ENCODE data around the gene CYTH1.

The CYTH1 gene

GRCh38 chr17:78746949-78747269, 35.2 kb downstream of the CYTH1 start:
- no peak overlapping the region for H3K4me3 ChIP-seq (ENCODE audit: low read depth, low read length, poor library complexity, severe bottlenecking)
- no peak overlapping the region for H3K27ac ChIP-seq (ENCODE audit: low read depth, low read length, poor library complexity, severe bottlenecking)
- no peaks in the 10 kb centered on the region for H3K27me3 ChIP-seq (ENCODE audit: insufficient read depth, low read length)
- H3K4me2 ChIP-seq (ENCODE audit: low read length) = no peak overlapping the region
- H2AFZ ChIP-seq (ENCODE audit: low read length) = no peak overlapping the region
- no peaks in the 10 kb centered on the region for H3K9me2 ChIP-seq (ENCODE audit: low read depth, low read length)
- TF ChIP-seq EZH2 (IDR thresholded peaks at IDR 0.05; ENCODE audit: borderline replicate concordance, low read length) (no peak), CTCF (IDR thresholded peaks at IDR 0.05; ENCODE audit: low read length) (no peak)
- peaks cover 3% of the 10 kb centered on the region for H3K4me1 ChIP-seq (ENCODE audit: insufficient read depth, low read length, severe bottlenecking)
- no peaks in the 10 kb centered on the region for H4K20me1 ChIP-seq (ENCODE audit: insufficient read depth, low read length)
- H3K9ac ChIP-seq (ENCODE audit: low read length) = no peak overlapping the region
- no peaks in the 10 kb centered on the region for H3K9me3 ChIP-seq (ENCODE audit: low read length)
- no peaks in the 10 kb centered on the region for H3K79me2 ChIP-seq (ENCODE audit: insufficient read depth, low read length)
- no peaks in the 10 kb centered on the region for H3F3A ChIP-seq (ENCODE audit: insufficient read depth, low read length)
- no peaks in the 10 kb centered on the region for H3K36me3 ChIP-seq (ENCODE audit: insufficient read depth, low read length)

- no peak overlapping the region for H3K4me2 ChIP-seq (ENCODE audit: low read length)
- no peaks in the 10 kb centered on the region for H3K9me3 ChIP-seq (ENCODE audit: low read length)
- no peaks in the 10 kb centered on the region for H3F3A ChIP-seq (ENCODE audit: insufficient read depth, low read length)
- H2AFZ ChIP-seq (ENCODE audit: low read length) = no peak overlapping the region
- no peaks in the 10 kb centered on the region for H4K20me1 ChIP-seq (ENCODE audit: insufficient read depth, low read length)
- H3K79me2 ChIP-seq (ENCODE audit: insufficient read depth, low read length) = no peaks in the 10 kb centered on the region
- no peak overlapping the region for H3K27ac ChIP-seq (ENCODE audit: low read depth, low read length, poor library complexity, severe bottlenecking)
- TF ChIP-seq EZH2 (IDR thresholded peaks at IDR 0.05; ENCODE audit: borderline replicate concordance, low read length) (no peak), CTCF (IDR thresholded peaks at IDR 0.05; ENCODE audit: low read length) (no peak)
- H3K9me2 ChIP-seq (ENCODE audit: low read depth, low read length) = no peaks in the 10 kb centered on the region
- H3K4me1 ChIP-seq (ENCODE audit: insufficient read depth, low read length, severe bottlenecking) = peaks cover 3% of the 10 kb centered on the region
- H3K27me3 ChIP-seq (ENCODE audit: insufficient read depth, low read length) = no peaks in the 10 kb centered on the region
- H3K9ac ChIP-seq (ENCODE audit: low read length) = no peak overlapping the region
- no peaks in the 10 kb centered on the region for H3K36me3 ChIP-seq (ENCODE audit: insufficient read depth, low read length)
- H3K4me3 ChIP-seq (ENCODE audit: low read depth, low read length, poor library complexity, severe bottlenecking) = no peak overlapping the region
Observed at GRCh38 chr17:78746263-78746948, 35.7 kb downstream of the CYTH1 start.

- Histone ChIP-seq H3K27me3 (ENCODE audit: insufficient read depth, low read length) (no peaks in the 10 kb centered on the region), H3K9ac (ENCODE audit: low read length) (no peak overlapping the region)
Observed at GRCh38 chr17:78745407-78746088, 36.5 kb downstream of the CYTH1 start.

More at GRCh38 chr17:78745407-78746088, 36.5 kb downstream of the CYTH1 start:
- no peak overlapping the region for H3K27ac ChIP-seq (ENCODE audit: low read depth, low read length, poor library complexity, severe bottlenecking)
- no peaks in the 10 kb centered on the region for H3K36me3 ChIP-seq (ENCODE audit: insufficient read depth, low read length)
- no peak overlapping the region for H3K4me3 ChIP-seq (ENCODE audit: low read depth, low read length, poor library complexity, severe bottlenecking)
- H3K79me2 ChIP-seq (ENCODE audit: insufficient read depth, low read length) = no peaks in the 10 kb centered on the region
- no peaks in the 10 kb centered on the region for H3K9me2 ChIP-seq (ENCODE audit: low read depth, low read length)
- peaks cover 3% of the 10 kb centered on the region for H3K4me1 ChIP-seq (ENCODE audit: insufficient read depth, low read length, severe bottlenecking)
- H3F3A ChIP-seq (ENCODE audit: insufficient read depth, low read length) = no peaks in the 10 kb centered on the region
- H3K9me3 ChIP-seq (ENCODE audit: low read length) = no peaks in the 10 kb centered on the region
- no peaks in the 10 kb centered on the region for H4K20me1 ChIP-seq (ENCODE audit: insufficient read depth, low read length)
- H3K4me2 ChIP-seq (ENCODE audit: low read length) = no peak overlapping the region
- no peak overlapping the region for H2AFZ ChIP-seq (ENCODE audit: low read length)
- TF ChIP-seq CTCF (IDR thresholded peaks at IDR 0.05; ENCODE audit: low read length) = peak; percentile 62
- no peak for TF ChIP-seq EZH2 (IDR thresholded peaks at IDR 0.05; ENCODE audit: borderline replicate concordance, low read length)
